Measurements from ENCODE around the gene DAG1. TPM values are rescaled to one million over a fixed set of nuclear protein-coding genes. Genes with fewer than 3 reads are reported as not detected.

DAG1 gene
- total RNA-seq, 1 experiment from 2014 or later: 99.9 TPM

GRCh38 chr3:49460956-49461355 is 9.1 kb upstream of the DAG1 start:
- RAD21 ChIA-PET (ENCODE audit: low non-redundant PET in 1 of 2, low total read pairs in 2 of 2, uncharacterized antibody in 2 of 2, unreplicated experiment in 2 of 2): no interaction called here
- peaks cover 27 to 49% of the 10 kb centered on the region in 2 experiments for H3K4me1 ChIP-seq (ENCODE audit: control insufficient read depth in 1 of 2, insufficient read depth in 2 of 2, low read length in 2 of 2)
- intact Hi-C loops (cut with micrococcal nuclease): no loop called here

More at GRCh38 chr3:49460956-49461355, 9.1 kb upstream of the DAG1 start:
- no peak overlapping the region for H3K9ac ChIP-seq (ENCODE audit: low read length)
- CTCF ChIA-PET: interaction anchor here (3.3 kb wide), 1 partner anchor 12 kb away, joined by 14 read pairs; no protein-coding TSS in a partner anchor
- no peaks in the 10 kb centered on the region for H3K9me2 ChIP-seq (ENCODE audit: insufficient read depth)
- ATAC-seq (no peak), DNase-seq (ENCODE audit: low read depth, low spot score) (no peak)
- no TSS peak for BruUV-seq (replicated peaks)
- H3K4me3 ChIP-seq (replicated peaks in 1 of 2; ENCODE audit: low read depth in 1 of 2, low read length in 2 of 2): no peak overlapping the region
- H3K36me3 ChIP-seq (ENCODE audit: control insufficient read depth in 1 of 2, insufficient read depth in 2 of 2, low read length in 2 of 2): no peaks in the 10 kb centered on the region
- no peak overlapping the region for H2AFZ ChIP-seq (ENCODE audit: low read depth, low read length, poor library complexity, severe bottlenecking)
- no peaks in the 10 kb centered on the region for H3K27me3 ChIP-seq (ENCODE audit: insufficient read depth, low read length)
- H4K20me1 ChIP-seq (ENCODE audit: insufficient read depth): no peaks in the 10 kb centered on the region
- H3K9me3 ChIP-seq (ENCODE audit: control insufficient read depth in 1 of 2, insufficient read depth in 1 of 2, low read depth in 1 of 2, low read length in 2 of 2): no peaks in the 10 kb centered on the region
- H3K27ac ChIP-seq (ENCODE audit: low read depth, low read length): no peak overlapping the region
- H3K79me2 ChIP-seq (ENCODE audit: insufficient read depth, low read length): no peaks in the 10 kb centered on the region
- peak overlapping the region; percentile 58 for H3K4me2 ChIP-seq (ENCODE audit: low read length)
- POLR2A ChIA-PET: no interaction called here
- TF ChIP-seq REST (IDR thresholded peaks at IDR 0.05; ENCODE audit: low read depth) (no peak), ZNF274 (IDR thresholded peaks at IDR 0.05; ENCODE audit: low read depth, low read length) (no peak), TCF7L2 (IDR thresholded peaks at IDR 0.05; ENCODE audit: borderline replicate concordance, extremely low read depth, insufficient read depth, insufficient read length) (no peak), EZH2phosphoT487 (IDR thresholded peaks at IDR 0.05; ENCODE audit: borderline replicate concordance) (no peak), SRF (IDR thresholded peaks at IDR 0.05; ENCODE audit: low read depth) (no peak), RAD21 (IDR thresholded peaks at IDR 0.05; ENCODE audit: low read depth) (no peak), EZH2 (IDR thresholded peaks at IDR 0.05) (no peak), POLR2AphosphoS5 (IDR thresholded peaks at IDR 0.05; ENCODE audit: low read depth, low read length) (no peak), POLR2A (IDR thresholded peaks at IDR 0.05; ENCODE audit: borderline replicate concordance, extremely low read depth, insufficient read depth, insufficient read length) (no peak), CEBPB (IDR thresholded peaks at IDR 0.05; ENCODE audit: low read depth) (no peak), CBX3 (IDR thresholded peaks at IDR 0.05; ENCODE audit: low read depth) (no peak), YY1 (IDR thresholded peaks at IDR 0.05; ENCODE audit: extremely low read depth, insufficient replicate concordance, low read depth, low read length) (no peak), SIN3A (IDR thresholded peaks at IDR 0.05; ENCODE audit: low read depth) (no peak), EGR1 (IDR thresholded peaks at IDR 0.05; ENCODE audit: low read depth) (no peak)
- TF ChIP-seq, protein P1, sequence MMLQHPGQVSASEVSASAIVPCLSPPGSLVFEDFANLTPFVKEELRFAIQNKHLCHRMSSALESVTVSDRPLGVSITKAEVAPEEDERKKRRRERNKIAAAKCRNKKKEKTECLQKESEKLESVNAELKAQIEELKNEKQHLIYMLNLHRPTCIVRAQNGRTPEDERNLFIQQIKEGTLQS (IDR thresholded peaks at IDR 0.05): no peak

Data from HCT116 (cell line).